GM18909 (cell line): ENCODE results near the gene MZT2A.
"Not testable (repeated sequence)": the region's sequence is repeated elsewhere in the genome, so short reads cannot be mapped to it uniquely, and the experiment has no call there.

Experiments
- ATAC-seq: cut with Tn5 transposase; IDR thresholded peaks from one replicate; pipeline ENCODE4 v1.9.1; 2021; ENCODE audit warnings: mild to moderate bottlenecking; ENCODE audit not compliant: unreplicated experiment, poor library complexity

The MZT2A gene

DNA sequence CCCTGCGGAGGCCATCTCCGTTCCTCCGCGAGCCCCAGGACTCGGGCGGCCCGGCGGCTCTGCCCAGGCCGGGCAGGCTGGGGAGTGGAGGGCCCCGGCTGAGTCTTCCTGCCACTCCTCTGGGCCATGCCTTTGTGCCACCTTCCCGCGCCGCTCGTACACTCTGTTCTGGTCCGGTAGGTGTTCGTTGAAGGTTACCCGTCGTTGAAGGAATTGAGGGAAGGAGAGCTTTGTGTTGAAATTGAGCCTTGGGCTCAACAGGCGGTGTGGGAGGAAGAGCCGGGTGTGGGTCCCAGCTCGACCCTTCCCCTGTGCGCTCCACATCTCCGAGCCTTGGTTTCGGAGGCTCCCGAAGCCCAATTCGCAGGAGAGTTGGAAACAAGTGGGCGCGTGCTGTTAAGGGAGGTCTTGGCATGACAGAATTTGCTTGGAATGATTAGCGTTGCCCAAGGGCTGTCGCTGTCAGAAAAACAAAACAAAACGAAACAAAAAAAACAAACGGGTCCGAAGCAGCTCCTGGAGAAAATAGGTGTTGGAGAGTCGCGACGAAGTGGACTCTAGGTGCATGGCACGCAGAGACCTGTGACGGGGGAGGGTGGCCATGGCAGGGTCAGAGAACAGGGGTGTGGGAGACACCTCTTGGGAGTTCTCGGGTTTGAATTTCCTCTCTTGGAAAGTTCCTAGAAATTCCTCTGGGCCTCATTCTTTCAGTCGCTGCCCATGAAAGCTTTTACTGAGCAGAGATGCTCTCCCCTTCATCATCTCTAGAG lies 1.2 kb upstream of the MZT2A start:
- ATAC-seq, result peak; percentile 28

GRCh38 chr2:131492418-131493198 lies 411 bp upstream of the MZT2A start:
- peak; percentile 72 for ATAC-seq

- ATAC-seq, result peak; percentile 4
These were observed 744 bp downstream of the MZT2A start for GRCh38 chr2:131491469-131491836.

DNA sequence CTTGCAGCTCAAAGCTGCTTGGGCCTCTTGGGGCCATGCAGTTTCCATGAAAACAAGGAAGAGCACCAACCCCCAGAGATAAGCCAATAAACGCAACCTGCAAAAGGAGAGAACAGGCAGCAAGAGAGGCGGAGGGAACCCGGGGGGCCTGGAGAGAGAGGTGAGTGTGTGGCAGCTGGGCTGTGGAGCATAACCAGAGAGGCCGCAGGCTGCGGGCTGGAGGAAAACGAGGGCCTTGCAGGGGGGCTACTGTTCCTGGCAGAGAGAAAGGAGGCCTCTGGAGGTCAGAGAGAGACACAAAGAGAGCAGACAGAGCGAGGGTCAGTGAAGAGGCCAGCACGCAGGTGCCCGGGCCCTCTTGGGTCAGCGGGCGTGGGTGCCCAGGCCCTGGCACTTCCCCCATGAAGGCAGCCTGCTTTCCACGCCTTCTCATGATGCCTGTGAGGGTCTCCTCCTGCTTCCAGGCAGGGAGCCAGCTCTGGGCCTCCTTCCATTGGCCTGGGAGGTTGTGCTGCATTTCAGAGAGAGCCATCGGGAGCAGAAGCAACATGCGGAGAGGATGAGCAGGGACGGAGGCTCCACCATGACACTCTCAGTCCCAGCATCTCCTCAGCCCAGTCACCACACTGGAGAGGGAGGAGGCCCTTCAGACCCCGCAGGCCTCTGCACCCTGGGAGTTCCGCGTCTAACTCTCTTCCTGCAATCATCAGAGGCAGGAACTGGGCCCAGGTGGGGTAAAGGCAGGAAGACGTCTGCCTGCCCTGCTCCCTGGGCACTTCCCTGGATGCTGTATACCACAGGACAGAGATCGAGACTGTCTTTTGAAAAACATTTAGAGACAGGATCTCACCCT lies 1.4 kb downstream of the MZT2A start:
- not testable (repeated sequence) for ATAC-seq

GRCh38 chr2:131488306-131489205 lies 3.6 kb downstream of the MZT2A start:
- ATAC-seq, result no peak

DNA sequence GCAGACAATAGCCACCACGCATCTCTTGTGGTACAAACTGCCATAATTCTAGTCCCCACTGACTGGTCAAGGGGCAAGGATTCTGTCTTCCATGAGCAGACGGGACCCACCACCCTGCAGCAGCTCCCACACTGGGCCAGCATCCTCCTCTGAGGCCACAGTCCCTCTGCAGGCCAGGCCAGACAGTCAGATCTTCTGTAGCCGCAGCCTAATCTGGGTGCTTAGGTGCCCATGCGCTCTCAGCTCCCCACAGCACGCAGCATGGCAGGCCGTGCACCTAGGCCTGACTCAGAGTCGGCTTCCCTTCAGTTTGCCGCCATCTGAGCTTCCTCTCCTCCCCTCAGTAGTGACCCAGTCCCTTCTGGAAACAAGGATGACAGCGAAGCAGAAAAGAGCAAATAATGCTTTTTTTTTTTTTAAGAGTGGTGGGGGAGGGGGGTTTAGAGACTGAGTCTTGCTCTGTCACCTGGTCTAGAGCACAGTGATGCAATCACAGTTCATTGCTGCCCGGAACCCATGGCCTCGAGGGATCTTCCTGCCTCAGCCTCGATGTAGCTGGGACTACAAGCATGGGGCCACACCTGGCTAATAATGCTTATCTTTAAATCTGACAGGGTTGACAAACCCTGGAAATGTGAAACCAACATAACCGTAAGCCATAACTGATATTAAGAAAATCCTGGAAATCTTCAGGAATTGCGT lies 5.8 kb downstream of the MZT2A start:
- not testable (repeated sequence) for ATAC-seq

DNA sequence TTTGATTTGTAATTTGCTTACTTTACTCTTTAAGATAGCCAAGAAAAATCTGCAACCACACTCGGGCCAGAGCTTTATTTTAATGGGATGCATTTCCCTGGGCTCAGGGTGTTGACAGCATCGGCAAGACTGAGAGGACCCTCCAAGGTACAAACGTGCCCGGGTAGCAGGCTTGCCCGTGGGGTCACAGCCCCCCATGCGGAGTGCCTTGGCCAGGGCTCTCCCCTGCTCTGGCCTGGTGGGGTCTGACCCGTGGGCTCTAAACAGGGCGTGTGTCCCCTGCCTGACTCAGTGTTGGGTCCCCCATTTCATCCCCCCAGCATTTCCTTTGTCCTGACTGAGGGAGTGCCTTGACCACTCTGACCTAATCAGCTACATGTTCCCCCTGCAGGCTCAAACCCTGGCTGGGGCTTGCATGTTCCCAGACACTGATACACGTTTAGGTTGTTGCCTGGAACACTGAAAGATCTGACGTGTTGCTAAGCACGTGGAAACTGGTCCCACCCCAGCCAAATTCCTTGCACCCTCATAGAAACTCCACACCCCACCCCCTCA lies 7.2 kb downstream of the MZT2A start:
- ATAC-seq, result not testable (repeated sequence)

DNA sequence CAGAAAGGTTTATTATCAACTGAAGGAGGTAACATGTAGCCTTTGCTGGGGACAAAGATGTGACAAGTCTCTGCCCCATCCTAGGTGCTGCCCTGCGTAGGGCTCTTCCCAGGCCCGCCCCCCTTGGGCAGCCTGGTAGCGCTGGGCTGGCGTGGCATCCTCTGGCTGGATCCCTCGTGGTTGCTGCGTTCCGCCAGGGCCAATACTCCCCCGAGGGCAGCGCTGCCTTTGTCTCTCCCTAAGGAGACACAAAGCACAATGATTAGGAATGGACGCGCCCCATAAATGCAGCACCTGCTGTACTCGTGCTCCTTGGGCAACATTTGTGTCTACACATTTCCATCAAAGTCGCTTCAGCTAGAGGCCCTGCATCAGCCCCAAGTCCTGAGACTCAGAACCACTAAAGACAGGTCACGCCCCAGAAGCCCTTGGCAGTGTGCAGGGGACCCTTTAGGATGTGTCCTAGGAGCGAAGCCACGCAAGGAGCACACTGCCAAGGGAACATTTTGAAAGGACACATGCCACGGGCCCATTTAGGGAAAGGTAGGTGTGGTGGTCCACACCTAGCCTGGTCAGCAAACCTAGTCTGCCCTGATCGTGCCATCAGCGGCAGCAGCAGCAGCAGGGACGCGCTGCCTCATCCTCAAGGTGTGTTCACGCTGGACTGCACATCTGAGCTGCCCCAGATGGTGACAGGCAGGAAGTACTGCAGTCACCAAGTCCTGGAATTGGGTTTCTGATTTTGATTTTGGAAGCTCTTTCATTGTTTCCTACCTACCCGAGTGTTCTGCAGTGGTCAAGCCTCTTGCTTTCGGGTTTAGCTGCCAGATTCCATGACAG lies 8.0 kb downstream of the MZT2A start:
- not testable (repeated sequence) for ATAC-seq

DNA sequence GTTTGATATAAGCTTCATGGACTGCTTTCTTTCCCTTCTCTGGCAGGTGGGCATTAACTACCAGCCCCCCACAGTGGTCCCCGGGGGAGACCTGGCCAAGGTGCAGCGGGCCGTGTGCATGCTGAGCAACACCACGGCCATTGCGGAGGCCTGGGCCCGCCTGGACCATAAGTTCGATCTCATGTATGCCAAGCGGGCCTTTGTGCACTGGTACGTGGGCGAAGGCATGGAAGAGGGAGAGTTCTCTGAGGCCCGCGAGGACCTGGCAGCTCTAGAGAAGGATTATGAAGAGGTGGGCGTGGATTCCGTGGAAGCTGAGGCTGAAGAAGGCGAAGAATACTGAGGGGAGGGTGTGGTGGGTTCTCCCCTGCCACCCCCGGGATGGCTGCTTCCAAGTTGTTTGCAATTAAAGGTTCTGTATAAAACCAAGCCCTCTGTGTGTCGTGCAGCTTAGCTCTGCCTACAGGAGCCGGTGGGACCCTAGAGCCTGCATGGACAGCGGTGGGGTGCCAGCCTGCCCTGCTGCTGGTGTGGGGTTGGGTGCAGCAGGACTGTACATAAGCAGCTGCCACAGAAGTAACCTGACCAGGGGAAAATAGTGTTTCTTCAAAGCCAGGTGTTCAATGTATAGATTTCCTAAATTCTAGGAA lies 9.6 kb downstream of the MZT2A start:
- not testable (repeated sequence) for ATAC-seq

GRCh38 chr2:131480351-131480750 lies 11.8 kb downstream of the MZT2A start:
- not testable (repeated sequence) for ATAC-seq

DNA sequence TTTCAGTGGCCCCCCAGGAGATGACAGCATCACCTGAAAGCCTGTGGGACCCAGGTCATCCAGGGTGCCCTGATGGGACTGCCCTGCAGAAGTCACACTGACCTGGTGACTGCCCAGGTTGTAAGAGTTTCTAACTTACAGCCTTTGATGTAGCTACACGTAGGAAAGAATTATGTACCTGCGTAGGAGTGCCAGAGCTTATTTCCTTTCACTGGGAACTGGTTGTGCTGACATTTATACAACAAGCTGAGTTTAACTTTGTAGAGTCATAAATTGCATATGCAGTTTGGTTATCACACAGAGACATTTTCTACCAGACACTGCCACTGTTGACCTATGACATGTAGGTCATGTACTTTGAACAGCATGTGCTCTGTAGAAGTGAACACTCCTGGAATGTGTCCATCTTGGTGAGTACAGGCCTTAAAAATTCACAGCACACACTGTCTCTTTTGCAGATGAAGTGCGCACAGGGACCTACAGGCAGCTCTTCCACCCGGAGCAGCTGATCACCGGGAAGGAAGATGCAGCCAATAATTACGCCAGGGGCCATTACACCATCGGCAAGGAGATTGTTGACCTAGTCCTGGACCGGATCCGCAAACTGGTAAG lies 13.2 kb downstream of the MZT2A start:
- ATAC-seq, result not testable (repeated sequence)

DNA sequence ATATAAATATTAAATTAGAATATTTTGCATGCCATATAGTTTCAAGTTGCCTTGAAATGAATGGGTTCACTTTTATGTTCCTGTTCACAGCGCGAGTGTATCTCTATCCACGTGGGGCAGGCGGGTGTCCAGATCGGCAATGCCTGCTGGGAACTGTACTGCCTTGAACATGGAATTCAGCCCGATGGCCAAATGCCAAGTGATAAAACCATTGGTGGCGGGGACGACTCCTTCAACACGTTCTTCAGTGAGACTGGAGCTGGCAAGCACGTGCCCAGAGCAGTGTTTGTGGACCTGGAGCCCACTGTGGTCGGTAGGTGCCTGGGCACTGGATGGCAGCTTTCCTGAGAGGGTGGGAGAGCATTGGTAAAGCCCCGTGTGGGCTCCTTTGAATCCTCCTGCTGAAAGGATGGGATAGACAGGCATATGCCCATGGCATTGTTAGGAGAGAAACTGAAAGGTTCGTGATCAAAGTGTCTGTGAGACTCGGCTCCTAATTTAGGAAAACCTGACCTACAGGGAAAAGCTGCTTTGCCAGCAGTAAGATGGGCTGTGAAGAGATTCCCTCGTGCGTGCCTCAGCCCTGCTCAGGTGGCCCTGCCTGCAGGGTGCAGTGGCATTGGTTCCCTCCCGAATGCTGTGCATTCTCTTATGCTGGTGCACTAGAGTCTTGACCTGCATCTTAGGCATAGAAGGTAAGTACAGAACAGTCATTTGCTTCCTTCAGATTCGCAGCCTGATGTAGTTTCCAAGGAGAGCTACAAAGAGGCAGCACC lies 13.9 kb downstream of the MZT2A start:
- ATAC-seq, result not testable (repeated sequence)

DNA sequence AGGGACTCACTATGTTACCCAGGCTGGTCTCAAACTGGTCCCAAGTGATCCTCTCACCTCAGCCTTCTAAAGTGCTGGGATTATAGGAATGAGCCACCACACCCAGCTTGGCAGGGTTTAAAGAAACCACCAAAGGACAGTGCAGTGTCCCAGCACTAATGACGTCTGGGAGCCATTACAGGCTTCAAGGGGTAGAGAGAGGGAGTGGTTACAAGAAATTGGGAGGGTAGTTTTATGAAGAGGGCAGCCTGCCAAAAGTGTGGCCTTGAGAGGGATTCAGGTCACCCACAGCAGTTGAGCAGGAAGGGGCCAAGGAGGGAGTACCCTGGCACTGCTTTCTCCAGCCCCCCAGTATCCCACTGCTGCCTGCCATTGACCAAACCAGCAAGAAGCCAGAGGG lies 15.0 kb downstream of the MZT2A start:
- ATAC-seq, result not testable (repeated sequence)

DNA sequence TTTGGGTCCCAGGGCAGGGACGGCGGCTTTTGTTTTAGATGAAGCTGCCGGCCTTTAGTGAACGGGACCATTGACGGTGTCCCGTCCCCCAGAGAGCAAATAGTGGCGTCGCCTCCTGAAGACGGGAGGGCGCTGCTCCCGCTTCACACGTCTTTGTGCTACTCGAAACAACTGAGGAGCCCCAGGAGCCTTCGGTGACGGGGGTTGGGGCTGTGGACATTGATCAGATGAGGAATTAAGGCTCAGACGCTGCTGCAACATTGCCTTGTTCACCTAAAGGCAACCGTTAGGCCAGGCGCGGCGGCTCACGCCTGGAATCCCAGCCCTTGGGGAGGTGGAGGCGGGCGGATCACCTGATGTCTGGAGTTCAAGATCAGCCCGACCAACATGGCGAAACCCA lies 15.8 kb downstream of the MZT2A start:
- ATAC-seq, result not testable (repeated sequence)

DNA sequence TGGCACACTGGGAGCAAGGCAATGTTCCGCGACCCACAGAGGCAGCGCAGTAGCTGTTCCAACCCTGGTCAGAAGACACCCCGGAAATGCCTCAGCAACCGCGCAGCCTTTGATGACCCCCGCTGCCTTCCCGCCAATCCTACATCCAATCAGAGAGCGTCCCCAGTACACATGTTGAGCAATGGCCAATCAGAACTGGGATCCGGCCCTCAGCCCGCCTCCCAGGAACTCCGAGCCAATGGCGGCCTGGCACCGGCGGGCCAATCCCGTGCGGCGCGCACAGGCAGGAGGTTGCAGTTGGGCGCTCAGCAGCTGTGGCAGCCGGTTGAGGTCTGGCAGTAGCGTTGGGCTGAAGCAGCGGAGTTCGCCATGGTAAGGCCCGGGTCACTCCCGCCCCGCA lies 16.4 kb downstream of the MZT2A start, which contains the start of gene TUBA3D:
TUBA3D (plus strand) TSS at position 289 of the 400 bp plus-strand sequence; CDS start at position 370, 81 bp downstream.
- no peak for ATAC-seq

GRCh38 chr2:131473266-131473665 lies 18.9 kb downstream of the MZT2A start:
- not testable (repeated sequence) for ATAC-seq
